Measurements from ENCODE around the gene GPR151.

Gene GPR151

GRCh38 chr5:146482775-146483174 lies 33.2 kb downstream of the GPR151 start:
- H3K27ac ChIP-seq: no peak overlapping the region
- no peak overlapping the region for H3K4me3 ChIP-seq (ENCODE audit: low read depth in 1 of 2, low read length in 1 of 2)
- H3K27me3 ChIP-seq: no peaks in the 10 kb centered on the region
- H3K4me1 ChIP-seq (ENCODE audit: control insufficient read depth in 1 of 2, insufficient read depth in 1 of 2, low read depth in 1 of 2, low read length in 1 of 2): no peaks in the 10 kb centered on the region
- H3K36me3 ChIP-seq: peaks cover 43% of the 10 kb centered on the region
- TF ChIP-seq, protein P1, sequence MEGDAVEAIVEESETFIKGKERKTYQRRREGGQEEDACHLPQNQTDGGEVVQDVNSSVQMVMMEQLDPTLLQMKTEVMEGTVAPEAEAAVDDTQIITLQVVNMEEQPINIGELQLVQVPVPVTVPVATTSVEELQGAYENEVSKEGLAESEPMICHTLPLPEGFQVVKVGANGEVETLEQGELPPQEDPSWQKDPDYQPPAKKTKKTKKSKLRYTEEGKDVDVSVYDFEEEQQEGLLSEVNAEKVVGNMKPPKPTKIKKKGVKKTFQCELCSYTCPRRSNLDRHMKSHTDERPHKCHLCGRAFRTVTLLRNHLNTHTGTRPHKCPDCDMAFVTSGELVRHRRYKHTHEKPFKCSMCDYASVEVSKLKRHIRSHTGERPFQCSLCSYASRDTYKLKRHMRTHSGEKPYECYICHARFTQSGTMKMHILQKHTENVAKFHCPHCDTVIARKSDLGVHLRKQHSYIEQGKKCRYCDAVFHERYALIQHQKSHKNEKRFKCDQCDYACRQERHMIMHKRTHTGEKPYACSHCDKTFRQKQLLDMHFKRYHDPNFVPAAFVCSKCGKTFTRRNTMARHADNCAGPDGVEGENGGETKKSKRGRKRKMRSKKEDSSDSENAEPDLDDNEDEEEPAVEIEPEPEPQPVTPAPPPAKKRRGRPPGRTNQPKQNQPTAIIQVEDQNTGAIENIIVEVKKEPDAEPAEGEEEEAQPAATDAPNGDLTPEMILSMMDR (IDR thresholded peaks at IDR 0.05): no peak
- no peaks in the 10 kb centered on the region for H3K9me3 ChIP-seq

- Histone ChIP-seq H3K27me3 (no peaks in the 10 kb centered on the region), H3K27ac (no peak overlapping the region), H3K4me3 (ENCODE audit: low read depth in 1 of 2, low read length in 1 of 2) (no peak overlapping the region), H3K36me3 (peaks cover 43% of the 10 kb centered on the region), H3K9me3 (no peaks in the 10 kb centered on the region), H3K4me1 (ENCODE audit: control insufficient read depth in 1 of 2, insufficient read depth in 1 of 2, low read depth in 1 of 2, low read length in 1 of 2) (no peaks in the 10 kb centered on the region)
- TF ChIP-seq, protein P1 (IDR thresholded peaks at IDR 0.05): no peak
Observed at GRCh38 chr5:146475906-146476305, 40.1 kb downstream of the GPR151 start.

DNA sequence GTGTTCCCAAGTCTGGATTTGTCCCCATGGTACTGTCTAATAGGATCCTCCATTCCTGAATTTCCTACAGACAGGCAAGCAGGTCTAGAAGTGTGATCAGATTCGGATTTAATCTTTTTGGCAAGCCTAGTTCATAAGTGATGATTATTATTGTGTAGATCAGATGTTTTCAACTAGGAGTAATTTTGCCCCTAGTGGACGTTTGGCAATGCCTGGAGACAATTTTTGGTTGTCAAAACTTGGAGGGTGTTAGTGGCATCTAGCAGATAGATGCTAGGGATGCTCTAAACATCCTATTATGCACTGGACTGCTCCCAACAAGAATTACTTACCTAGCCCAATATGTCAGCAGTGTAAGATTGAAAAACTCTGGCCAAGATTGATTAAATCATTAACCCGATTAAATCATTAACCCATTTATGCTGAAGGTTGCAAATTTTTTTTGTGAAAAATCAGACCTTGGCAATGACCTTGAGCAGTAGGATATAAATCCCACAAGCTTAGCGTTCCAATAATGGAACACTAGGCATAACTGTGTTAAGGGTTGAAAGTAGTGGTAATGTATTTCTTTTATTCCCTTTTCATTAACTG lies 40.7 kb downstream of the GPR151 start:
- Histone ChIP-seq H3K27me3 (no peaks in the 10 kb centered on the region), H3K4me3 (ENCODE audit: low read depth in 1 of 2, low read length in 1 of 2) (no peak overlapping the region), H3K9me3 (no peaks in the 10 kb centered on the region), H3K4me1 (ENCODE audit: control insufficient read depth in 1 of 2, insufficient read depth in 1 of 2, low read depth in 1 of 2, low read length in 1 of 2) (no peaks in the 10 kb centered on the region), H3K36me3 (peaks cover 44% of the 10 kb centered on the region), H3K27ac (no peak overlapping the region)
- TF ChIP-seq, protein P1 (IDR thresholded peaks at IDR 0.05): no peak

DNA sequence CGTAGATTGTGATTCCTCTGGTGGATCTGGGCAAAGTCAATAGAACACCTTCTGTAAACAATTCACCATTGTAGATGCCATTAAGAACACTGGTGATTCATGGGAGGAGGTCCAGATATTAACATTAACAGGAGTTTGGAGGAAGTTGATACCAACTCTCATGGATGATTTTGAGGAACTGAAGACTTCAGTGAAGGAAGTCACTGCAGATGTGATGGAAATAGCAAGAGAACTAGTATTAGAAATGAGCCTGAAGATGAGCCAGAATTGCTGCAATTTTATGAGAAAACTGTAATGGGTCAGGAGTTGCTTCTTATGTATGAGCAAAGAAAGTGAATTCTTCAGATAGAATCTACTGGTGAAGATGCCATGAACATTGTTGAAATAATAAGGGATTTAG lies 41.9 kb downstream of the GPR151 start:
- no peak overlapping the region for H3K27ac ChIP-seq
- H3K27me3 ChIP-seq: no peaks in the 10 kb centered on the region
- no peaks in the 10 kb centered on the region for H3K4me1 ChIP-seq (ENCODE audit: control insufficient read depth in 1 of 2, insufficient read depth in 1 of 2, low read depth in 1 of 2, low read length in 1 of 2)
- no peak overlapping the region for H3K4me3 ChIP-seq (ENCODE audit: low read depth in 1 of 2, low read length in 1 of 2)
- TF ChIP-seq, protein P1 (IDR thresholded peaks at IDR 0.05): no peak
- peaks cover 46% of the 10 kb centered on the region for H3K36me3 ChIP-seq
- H3K9me3 ChIP-seq: no peaks in the 10 kb centered on the region

GRCh38 chr5:146467760-146468159 lies 48.2 kb downstream of the GPR151 start:
- H3K9me3 ChIP-seq: no peaks in the 10 kb centered on the region
- no peak overlapping the region for H3K27ac ChIP-seq
- TF ChIP-seq, protein P1 (IDR thresholded peaks at IDR 0.05): no peak
- H3K27me3 ChIP-seq: no peaks in the 10 kb centered on the region
- H3K36me3 ChIP-seq: peaks cover 62% of the 10 kb centered on the region
- H3K4me1 ChIP-seq (ENCODE audit: control insufficient read depth in 1 of 2, insufficient read depth in 1 of 2, low read depth in 1 of 2, low read length in 1 of 2): no peaks in the 10 kb centered on the region
- no peak overlapping the region for H3K4me3 ChIP-seq (ENCODE audit: low read depth in 1 of 2, low read length in 1 of 2)

All from neutrophil (primary cell).